Measurements from ENCODE around the gene EFCAB6.

The EFCAB6 gene

GRCh38 chr22:43750751-43751150 lies 61.4 kb downstream of the EFCAB6 start:
- no peak for DNase-seq (ENCODE audit: low read depth in 2 of 2)

- no peak for DNase-seq (ENCODE audit: low read depth in 2 of 2)
Observed at GRCh38 chr22:43749473-43749872, 62.6 kb downstream of the EFCAB6 start.

GRCh38 chr22:43747877-43748276 lies 64.2 kb downstream of the EFCAB6 start:
- no peak for DNase-seq (ENCODE audit: low read depth in 2 of 2)

- no peak for DNase-seq (ENCODE audit: low read depth in 2 of 2)
Observed at GRCh38 chr22:43747058-43747457, 65.0 kb downstream of the EFCAB6 start.

- no peak for DNase-seq (ENCODE audit: low read depth in 2 of 2)
Observed at GRCh38 chr22:43745783-43746356, 66.2 kb downstream of the EFCAB6 start.

GRCh38 chr22:43745411-43745770 lies 66.7 kb downstream of the EFCAB6 start:
- DNase-seq (ENCODE audit: low read depth in 2 of 2), result no peak

- DNase-seq (ENCODE audit: low read depth in 2 of 2), result no peak
Observed at GRCh38 chr22:43744700-43745410, 67.2 kb downstream of the EFCAB6 start.

- DNase-seq (ENCODE audit: low read depth in 2 of 2), result no peak
Observed at GRCh38 chr22:43743929-43744643, 68.0 kb downstream of the EFCAB6 start.

- DNase-seq (ENCODE audit: low read depth in 2 of 2), result no peak
Observed at GRCh38 chr22:43743131-43743530, 69.0 kb downstream of the EFCAB6 start.

- DNase-seq (ENCODE audit: low read depth in 2 of 2), result no peak
Observed at GRCh38 chr22:43742154-43742950, 69.8 kb downstream of the EFCAB6 start.

- no peak for DNase-seq (ENCODE audit: low read depth in 2 of 2)
Observed at GRCh38 chr22:43740587-43741270, 71.4 kb downstream of the EFCAB6 start.

GRCh38 chr22:43739851-43740379 lies 72.2 kb downstream of the EFCAB6 start:
- no peak for DNase-seq (ENCODE audit: low read depth in 2 of 2)

GRCh38 chr22:43737150-43737828 lies 74.8 kb downstream of the EFCAB6 start:
- DNase-seq (ENCODE audit: low read depth in 2 of 2), result no peak

- no peak for DNase-seq (ENCODE audit: low read depth in 2 of 2)
Observed at GRCh38 chr22:43736651-43737050, 75.5 kb downstream of the EFCAB6 start.

- DNase-seq (ENCODE audit: low read depth in 2 of 2), result no peak
Observed at GRCh38 chr22:43734370-43735150, 77.5 kb downstream of the EFCAB6 start.

GRCh38 chr22:43733138-43733537 lies 79.0 kb downstream of the EFCAB6 start:
- DNase-seq (ENCODE audit: low read depth in 2 of 2), result no peak

GRCh38 chr22:43731988-43732387 lies 80.1 kb downstream of the EFCAB6 start:
- DNase-seq (ENCODE audit: low read depth in 2 of 2), result no peak

- no peak for DNase-seq (ENCODE audit: low read depth in 2 of 2)
Observed at GRCh38 chr22:43726964-43727543, 85.1 kb downstream of the EFCAB6 start.

- no peak for DNase-seq (ENCODE audit: low read depth in 2 of 2)
Observed at GRCh38 chr22:43726322-43726721, 85.8 kb downstream of the EFCAB6 start.

- DNase-seq (ENCODE audit: low read depth in 2 of 2), result no peak
Observed at GRCh38 chr22:43723816-43724215, 88.3 kb downstream of the EFCAB6 start.
